Ramos (cell line): Measurements from ENCODE around the gene SPTB.

ENCODE experiments used
- in situ Hi-C: fragments of 300-500 bp; cut with MboI; formaldehyde crosslinking; loops from one replicate; pipeline ENCODE4 v1.14.3; 2022; ENCODE audit warnings: low sequenced_read_pairs; ENCODE audit not compliant: unreplicated experiment

SPTB gene

DNA sequence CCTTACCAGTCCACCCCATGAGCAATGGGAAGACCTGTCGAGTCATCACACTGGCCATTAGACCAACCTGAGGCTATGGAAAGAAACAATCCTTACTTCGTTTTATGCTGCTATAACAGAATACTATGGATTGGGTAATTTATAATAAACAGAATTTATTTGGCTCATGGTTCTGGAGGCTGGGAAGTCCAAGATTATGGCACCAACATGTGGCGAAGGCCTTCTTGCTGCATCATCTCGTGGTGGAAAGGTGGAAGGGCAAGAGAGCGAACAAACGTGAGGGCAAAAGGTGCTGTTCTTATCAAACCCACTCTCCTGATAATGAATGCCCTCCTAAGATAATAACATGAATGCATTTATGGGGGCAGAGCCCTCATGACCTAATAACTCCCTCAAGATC lies 9.6 kb upstream of the SPTB start:
- in situ Hi-C loops, result no loop called here

DNA sequence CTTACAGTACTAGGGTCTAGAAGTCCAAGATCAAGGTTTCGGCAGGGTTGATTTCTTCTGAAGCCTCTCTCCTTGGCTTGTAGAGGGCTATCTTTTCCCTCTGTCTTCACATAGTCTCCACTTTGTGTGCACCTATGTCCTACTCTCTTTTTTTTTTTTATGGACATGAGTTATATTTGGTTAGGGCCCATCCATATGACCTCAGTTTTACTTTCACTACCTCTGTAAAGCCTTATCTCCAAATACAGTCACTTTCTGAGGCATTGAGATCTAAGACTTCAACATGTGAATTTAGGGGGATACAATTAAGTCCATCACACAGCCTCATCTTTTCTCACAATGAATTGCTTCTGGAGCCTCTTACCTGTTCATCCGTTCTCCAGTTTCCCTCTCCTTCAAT lies 5.9 kb upstream of the SPTB start:
- in situ Hi-C loops, result no loop called here

GRCh38 chr14:64880221-64881121 lies 764 bp upstream of the SPTB start:
- in situ Hi-C loops, result no loop called here

DNA sequence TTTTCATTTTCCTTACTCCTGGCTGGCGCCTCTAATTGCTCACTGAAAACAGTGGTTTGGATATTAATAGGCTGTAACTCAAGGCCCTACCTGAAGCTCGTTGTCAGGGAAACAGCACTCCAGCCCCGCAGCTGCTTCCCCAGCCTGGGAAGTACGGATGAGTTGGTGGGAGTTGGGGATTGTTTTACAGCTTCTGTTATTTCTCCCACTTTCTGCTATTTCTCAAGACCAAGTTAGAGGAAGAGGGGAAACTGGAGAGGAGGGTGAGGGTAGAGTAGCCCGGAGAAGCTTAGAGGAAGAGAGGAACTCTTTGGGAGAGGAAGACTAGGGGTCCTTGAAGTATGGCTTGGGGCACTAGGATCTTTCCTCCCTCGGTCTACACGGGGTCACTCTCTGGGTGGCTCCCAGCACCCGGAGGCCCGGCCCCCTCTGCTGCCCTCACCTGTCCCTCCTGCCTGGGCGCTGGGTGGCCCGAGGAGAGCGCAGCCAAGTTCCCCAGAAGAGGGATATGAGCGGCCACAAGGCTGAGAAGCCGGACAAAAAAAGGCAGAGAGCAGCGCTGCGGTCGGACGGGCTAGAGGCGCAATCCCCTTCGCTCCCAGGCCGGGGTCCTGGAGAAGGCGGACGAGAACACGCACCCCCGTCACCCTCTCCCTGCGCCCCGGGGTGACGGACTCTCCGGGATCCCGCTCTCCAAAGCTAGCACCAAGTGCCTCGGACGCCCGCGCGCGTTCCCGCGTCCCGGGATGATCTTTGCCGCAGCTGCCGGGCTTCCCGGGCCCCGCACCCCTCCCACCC lies 671 bp downstream of the SPTB start:
- in situ Hi-C loops, result no loop called here

DNA sequence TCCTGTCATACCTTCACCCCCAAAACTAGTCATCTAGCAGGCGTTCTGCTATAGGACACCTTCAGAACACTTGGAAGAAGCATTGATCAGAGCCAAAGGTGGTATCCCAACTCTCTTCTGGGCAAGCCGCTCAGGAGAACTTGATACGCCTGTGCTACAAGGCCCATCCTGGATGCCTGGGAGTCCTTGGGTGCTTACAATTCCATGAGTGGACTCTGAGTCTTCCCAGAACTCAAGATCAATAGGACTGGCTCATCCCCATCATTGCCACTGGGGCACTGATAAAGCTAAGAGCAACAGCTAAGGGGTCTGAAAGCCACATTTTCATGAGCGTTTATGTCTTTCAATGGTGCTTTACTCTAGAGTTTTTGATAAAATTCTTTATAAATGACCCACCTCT lies 1.9 kb downstream of the SPTB start:
- in situ Hi-C loops, result no loop called here

DNA sequence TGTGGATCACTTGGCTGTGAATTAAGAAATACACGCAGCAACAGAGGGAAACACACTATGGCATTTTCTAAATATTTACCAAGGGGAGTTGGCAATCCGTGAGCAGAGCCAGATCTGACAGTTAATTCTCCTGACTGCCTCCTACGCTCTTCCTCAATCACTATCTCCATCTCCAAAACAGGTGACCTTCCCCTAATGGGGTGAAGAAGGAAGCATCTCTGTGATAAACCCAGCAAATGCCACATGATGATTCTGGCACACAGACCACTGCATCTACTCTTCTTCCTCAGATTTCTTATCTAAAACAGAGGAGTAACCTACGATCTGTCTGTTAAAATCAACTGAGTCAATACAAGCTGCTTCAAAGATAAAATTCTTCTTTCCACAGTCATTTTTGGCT lies 4.4 kb downstream of the SPTB start:
- in situ Hi-C loops, result no loop called here

DNA sequence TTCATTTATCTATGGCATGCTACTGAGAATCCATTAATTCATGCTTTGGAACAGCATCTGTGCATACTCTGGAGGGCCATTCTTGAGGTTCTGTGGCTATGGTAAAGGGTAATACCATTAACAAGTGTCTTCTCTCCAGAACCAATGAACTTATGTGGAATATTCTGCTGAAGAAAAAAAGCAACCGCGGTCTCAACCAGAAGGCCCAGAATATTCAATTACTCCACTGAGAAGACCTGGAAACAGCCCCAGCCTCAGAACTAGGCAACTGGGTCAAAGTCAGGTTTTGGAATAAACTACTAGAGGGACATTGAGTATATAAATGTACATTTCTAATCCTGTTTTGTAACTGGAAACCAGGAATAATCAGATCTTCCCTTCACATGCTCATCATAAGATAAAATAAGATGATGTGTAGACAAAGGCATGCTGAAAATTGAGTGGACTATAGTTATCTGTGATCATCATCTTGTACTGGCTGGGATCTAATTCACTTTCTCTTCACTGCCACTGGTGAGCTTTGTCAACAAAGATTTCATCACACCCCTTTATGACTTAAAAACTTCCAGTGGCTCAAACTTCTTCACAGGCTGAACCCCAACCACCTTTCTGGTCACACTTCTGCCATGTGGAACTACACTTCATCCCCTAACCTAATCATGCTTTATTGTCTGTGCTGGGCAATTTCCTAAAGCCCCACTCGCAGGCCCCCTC lies 6.0 kb downstream of the SPTB start:
- in situ Hi-C loops, result no loop called here

DNA sequence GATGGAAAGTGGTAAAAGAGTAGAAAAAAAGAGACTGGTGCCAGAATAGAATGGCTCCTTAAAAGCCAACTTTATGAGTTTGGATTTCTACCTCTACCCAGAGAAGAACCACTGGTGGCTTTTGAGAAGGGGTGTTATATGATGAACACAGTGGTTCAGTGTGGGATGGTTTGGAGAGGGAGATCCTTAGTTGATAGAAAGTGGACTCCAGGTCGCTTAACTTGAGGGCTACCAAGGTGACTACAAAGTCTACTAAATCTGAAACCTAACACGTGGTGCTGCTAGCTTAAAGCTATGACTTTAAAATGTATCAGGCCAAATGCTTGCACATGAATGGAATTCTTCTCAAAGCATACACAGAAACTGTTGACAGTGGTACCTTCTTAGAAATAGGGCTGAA lies 8.4 kb downstream of the SPTB start:
- in situ Hi-C loops, result no loop called here

DNA sequence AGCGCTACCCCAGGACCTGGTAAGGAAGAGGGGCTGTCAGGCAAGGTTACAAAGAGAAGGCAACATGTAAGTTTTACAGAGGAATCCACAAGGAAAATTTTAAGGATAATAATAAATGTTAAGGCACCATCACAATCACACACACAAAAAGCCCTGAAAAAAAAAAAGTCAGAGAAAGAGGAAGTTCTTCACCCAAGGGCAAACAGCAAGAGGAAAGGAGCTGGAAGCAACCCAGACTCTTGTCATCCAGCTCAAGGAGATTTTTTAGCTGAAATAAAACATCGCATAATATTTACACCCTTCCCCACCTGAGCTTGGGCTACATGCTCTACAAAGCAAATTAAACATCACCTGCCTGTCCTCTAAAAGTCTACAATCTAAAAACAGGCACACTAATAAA lies 9.5 kb downstream of the SPTB start:
- in situ Hi-C loops, result no loop called here

GRCh38 chr14:64868841-64869240 lies 10.9 kb downstream of the SPTB start:
- in situ Hi-C loops, result no loop called here

GRCh38 chr14:64868379-64868778 lies 11.3 kb downstream of the SPTB start:
- in situ Hi-C loops, result no loop called here

DNA sequence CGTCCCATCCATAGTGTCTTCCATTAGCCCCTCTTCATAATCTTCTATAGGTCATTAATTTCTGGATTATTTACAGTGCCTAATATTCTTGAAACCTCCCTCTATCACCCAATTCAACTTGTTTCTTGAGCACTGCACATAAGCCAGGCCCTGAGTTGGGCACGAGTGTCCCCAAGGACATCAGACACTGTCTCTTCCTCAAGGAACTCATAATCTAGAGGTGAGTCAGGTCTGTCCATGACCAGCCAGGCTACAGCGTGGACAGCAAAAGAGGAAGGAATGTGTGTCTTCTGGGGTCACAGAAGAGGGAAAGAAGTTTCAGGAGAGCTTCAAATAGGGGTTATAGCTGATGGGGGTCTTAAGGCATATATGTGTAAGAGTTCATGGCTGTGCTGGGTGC lies 12.5 kb downstream of the SPTB start:
- in situ Hi-C loops, result no loop called here

DNA sequence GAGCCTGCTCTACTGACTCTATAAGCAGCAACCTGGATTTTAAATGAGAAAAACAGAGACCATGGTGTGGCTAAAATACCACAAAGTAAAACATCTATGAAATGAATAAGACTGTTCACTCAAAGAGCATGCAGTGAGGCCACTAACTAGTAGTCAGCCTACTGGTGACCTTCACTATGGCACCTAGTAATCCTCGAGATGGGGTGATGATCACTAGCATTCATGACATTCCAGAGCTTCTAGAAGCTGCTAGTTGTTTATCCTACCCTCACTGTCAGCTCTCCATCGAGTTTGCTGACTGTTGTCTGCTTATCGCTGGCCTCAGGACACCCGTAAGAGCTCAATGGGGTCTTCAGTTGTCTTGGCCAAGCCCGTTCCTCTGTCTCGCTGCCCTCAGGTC lies 13.7 kb downstream of the SPTB start:
- in situ Hi-C loops, result no loop called here

- in situ Hi-C loops, result no loop called here
Measured at GRCh38 chr14:64865109-64865508, 14.6 kb downstream of the SPTB start.

DNA sequence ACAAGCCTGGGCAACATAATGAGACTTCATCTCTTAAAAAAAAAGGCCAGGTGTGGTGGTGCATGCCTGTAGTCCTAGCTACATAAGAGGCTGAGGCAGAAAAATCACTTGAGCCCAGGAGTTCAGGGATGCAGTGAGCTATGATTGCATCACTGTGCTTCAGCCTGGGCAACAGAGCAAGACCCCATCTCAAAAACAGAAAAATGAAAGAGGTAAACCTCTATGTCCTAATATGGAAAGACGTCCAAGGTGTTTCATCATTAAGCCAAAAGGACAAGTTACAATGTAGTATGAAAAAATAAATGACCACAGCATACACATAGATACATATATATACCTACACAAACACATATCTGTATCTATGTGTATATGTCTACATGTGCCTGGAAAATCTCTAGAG lies 15.4 kb downstream of the SPTB start:
- in situ Hi-C loops, result no loop called here

GRCh38 chr14:64861916-64862315 lies 17.8 kb downstream of the SPTB start:
- in situ Hi-C loops, result no loop called here

DNA sequence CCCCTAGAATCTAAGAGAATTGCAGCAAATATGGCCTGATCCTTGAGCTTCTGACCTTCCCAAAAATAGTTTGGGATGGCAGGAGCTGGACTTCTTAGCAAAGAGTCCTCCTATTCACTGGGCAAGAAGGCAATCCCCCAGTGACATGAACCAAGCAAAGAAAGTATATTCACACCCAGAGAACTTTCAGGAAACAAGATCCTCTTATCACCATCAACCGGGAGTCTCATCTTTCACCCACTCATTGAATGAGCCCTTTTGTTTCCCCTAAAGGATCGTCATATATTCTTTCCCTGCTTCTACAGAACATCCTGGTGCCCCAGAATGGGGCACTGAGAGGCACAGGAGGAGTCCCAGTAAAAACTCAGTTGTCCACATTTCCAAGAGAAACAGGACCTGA lies 19.7 kb downstream of the SPTB start:
- in situ Hi-C loops, result no loop called here

GRCh38 chr14:64857979-64858744 lies 21.5 kb downstream of the SPTB start:
- in situ Hi-C loops, result no loop called here

GRCh38 chr14:64856529-64857445 lies 22.9 kb downstream of the SPTB start:
- in situ Hi-C loops, result no loop called here
